Neural crest cell (in vitro differentiated cells): Measurements from ENCODE around the gene GAL3ST2. TPM values are rescaled to one million over a fixed set of nuclear protein-coding genes. Genes with fewer than 3 reads are reported as not detected.
"Not testable (repeated sequence)": the region's sequence is repeated elsewhere in the genome, so short reads cannot be mapped to it uniquely, and the experiment has no call there.

Experiments
- DNase-seq: peaks from one replicate; pipeline ENCODE4 v3.0.0; 2021; ENCODE audit warnings: low read depth, mixed read lengths, low spot score
- H3K27ac Mint-ChIP-seq: one replicate; pipeline ENCODE4 v1.8.0; 2021; ENCODE audit warnings: mild to moderate bottlenecking, mixed read lengths; ENCODE audit not compliant: unreplicated experiment
- H3K27me3 Mint-ChIP-seq: 2 replicates; pipeline ENCODE4 v1.8.0; 2021; ENCODE audit warnings: low read depth, mild to moderate bottlenecking, mixed read lengths
- H3K36me3 Mint-ChIP-seq: 2 replicates; pipeline ENCODE4 v1.8.0; 2021; ENCODE audit warnings: low read depth, mild to moderate bottlenecking, mixed read lengths
- H3K4me1 Mint-ChIP-seq: 2 replicates; pipeline ENCODE4 v1.8.0; 2021; ENCODE audit warnings: mixed read lengths
- H3K4me3 Mint-ChIP-seq: one replicate; pipeline ENCODE4 v1.8.0; 2021; ENCODE audit warnings: mild to moderate bottlenecking, mixed read lengths
- H3K9me3 Mint-ChIP-seq: 2 replicates; pipeline ENCODE4 v1.8.0; 2021; ENCODE audit warnings: mixed read lengths
- CTCF ChIP-seq: fragments of 200-600 bp; sonication (generic); conservative IDR thresholded peaks from 2 replicates; pipeline ENCODE4 v1.5.0; 2021; ENCODE audit warnings: antibody characterized with exemption, mild to moderate bottlenecking
- total RNA-seq: library from RNA; stranded (reverse); gene quantifications from 2 replicates; pipeline ENCODE4 v1.2.1, GENCODE V29; 2021

Gene GAL3ST2
- total RNA-seq, 1 donor from 2014 or later, result 0.28 TPM

- Mint-ChIP-seq H3K27me3 (no peaks in the 10 kb centered on the region), H3K27ac (no peak overlapping the region), H3K36me3 (no peaks in the 10 kb centered on the region), H3K9me3 (no peaks in the 10 kb centered on the region), H3K4me1 (peaks cover 9% of the 10 kb centered on the region), H3K4me3 (no peak overlapping the region)
- no peak for TF ChIP-seq CTCF
- no peak for DNase-seq
Observed at GRCh38 chr2:241775223-241776177, 1.1 kb upstream of the GAL3ST2 start.

- peaks cover 3% of the 10 kb centered on the region for H3K9me3 Mint-ChIP-seq
- H3K27me3 Mint-ChIP-seq, result no peaks in the 10 kb centered on the region
- H3K4me1 Mint-ChIP-seq, result peaks cover 2% of the 10 kb centered on the region
- no peak for TF ChIP-seq CTCF
- no peak overlapping the region for H3K4me3 Mint-ChIP-seq
- DNase-seq, result no peak
- H3K36me3 Mint-ChIP-seq, result peaks cover 3% of the 10 kb centered on the region
- no peak overlapping the region for H3K27ac Mint-ChIP-seq
Observed at GRCh38 chr2:241777170-241777685, 606 bp downstream of the GAL3ST2 start.

GRCh38 chr2:241777686-241778627 is 1.3 kb downstream of the GAL3ST2 start:
- H3K36me3 Mint-ChIP-seq, result peaks cover 3% of the 10 kb centered on the region
- no peak for DNase-seq

GRCh38 chr2:241780939-241781569 is 4.4 kb downstream of the GAL3ST2 start:
- Mint-ChIP-seq H3K9me3 (peaks cover 5% of the 10 kb centered on the region), H3K27ac (no peak overlapping the region)

More at GRCh38 chr2:241777686-241778627, 1.3 kb downstream of the GAL3ST2 start:
- peaks cover 3% of the 10 kb centered on the region for H3K9me3 Mint-ChIP-seq
- no peaks in the 10 kb centered on the region for H3K4me1 Mint-ChIP-seq
- H3K4me3 Mint-ChIP-seq, result no peak overlapping the region
- H3K27ac Mint-ChIP-seq, result no peak overlapping the region
- H3K27me3 Mint-ChIP-seq, result no peaks in the 10 kb centered on the region
- no peak for TF ChIP-seq CTCF

GRCh38 chr2:241782053-241782452 is 5.4 kb downstream of the GAL3ST2 start:
- not testable (repeated sequence) for H3K4me3 Mint-ChIP-seq, H3K27me3 Mint-ChIP-seq, H3K4me1 Mint-ChIP-seq, H3K9me3 Mint-ChIP-seq, H3K27ac Mint-ChIP-seq, DNase-seq, H3K36me3 Mint-ChIP-seq

More at GRCh38 chr2:241780939-241781569, 4.4 kb downstream of the GAL3ST2 start:
- no peak for DNase-seq
- no peak for TF ChIP-seq CTCF
- Mint-ChIP-seq H3K4me3 (no peak overlapping the region), H3K36me3 (peaks cover 3% of the 10 kb centered on the region), H3K27me3 (no peaks in the 10 kb centered on the region), H3K4me1 (no peaks in the 10 kb centered on the region)
